Activated CD8-positive, alpha-beta memory T cell treated with anti-CD3 and anti-CD28 coated beads, Interleukin-2, amount 50 U/mL, for 24 hours (primary cell): ENCODE data around the gene GPR45.
"Not testable (repeated sequence)": the region's sequence is repeated elsewhere in the genome, so short reads cannot be mapped to it uniquely, and the experiment has no call there.

Experiments used
- DNase-seq: peaks from one replicate; pipeline ENCODE4 v3.0.0-alpha.2; 2020; ENCODE audit errors: extremely low read depth

GPR45 gene, protein sequence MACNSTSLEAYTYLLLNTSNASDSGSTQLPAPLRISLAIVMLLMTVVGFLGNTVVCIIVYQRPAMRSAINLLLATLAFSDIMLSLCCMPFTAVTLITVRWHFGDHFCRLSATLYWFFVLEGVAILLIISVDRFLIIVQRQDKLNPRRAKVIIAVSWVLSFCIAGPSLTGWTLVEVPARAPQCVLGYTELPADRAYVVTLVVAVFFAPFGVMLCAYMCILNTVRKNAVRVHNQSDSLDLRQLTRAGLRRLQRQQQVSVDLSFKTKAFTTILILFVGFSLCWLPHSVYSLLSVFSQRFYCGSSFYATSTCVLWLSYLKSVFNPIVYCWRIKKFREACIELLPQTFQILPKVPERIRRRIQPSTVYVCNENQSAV

DNA sequence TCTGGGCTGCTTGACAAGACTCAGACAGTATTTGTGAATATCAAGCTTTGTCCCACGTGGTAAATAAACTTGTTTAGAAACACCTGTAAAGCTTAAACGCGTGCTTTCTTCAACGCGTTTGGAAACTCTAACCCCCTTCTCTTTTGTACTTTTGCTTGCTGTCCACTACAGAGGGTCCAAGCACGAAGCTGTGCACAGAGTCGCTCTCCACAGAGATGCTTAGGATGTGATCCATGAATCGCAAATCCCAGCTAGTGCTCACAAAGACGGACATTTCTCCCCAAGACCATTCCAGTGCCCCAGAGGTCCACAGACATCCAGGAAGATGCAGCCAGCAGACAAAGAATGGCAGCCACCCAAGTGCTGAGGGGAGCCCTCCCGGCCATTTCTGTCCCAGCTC, at the start of gene GPR45:
Gene GPR45 (plus strand): TSS at position 301 of the 400 bp plus-strand sequence. CDS start 116 bp downstream, outside the sequence.
- DNase-seq = no peak

DNA sequence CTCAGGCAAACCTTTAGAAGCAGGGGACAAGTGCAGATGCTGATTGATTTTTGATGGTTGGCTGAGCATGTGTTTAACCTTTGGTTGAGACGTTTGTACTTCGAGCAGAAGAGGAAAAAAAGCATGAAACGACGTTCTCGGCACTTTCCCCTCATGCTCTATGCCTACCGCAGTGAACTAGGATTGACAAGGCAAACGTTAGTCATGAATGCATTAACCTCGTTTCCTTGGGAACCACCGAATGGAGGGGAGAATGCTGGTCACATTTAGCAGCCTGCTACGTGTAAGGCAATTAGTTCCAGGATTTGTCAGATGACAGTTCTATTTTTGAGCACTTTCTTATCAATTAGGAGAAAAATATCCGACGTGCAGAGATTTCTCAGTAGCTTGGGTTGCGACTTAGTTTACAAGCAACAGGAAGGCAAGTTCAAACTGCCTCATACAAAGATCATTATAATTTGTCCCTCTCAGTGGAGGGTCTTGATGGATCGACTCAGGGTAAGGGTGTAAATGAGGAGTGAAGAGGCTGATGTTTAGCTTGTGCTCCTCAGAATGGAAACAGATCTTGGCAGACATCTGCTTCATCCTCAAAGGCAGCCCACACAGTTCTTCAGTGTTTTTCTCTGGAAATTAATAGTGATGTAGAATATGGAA, 47.4 kb upstream of the GPR45 start:
- no peak for DNase-seq

DNA sequence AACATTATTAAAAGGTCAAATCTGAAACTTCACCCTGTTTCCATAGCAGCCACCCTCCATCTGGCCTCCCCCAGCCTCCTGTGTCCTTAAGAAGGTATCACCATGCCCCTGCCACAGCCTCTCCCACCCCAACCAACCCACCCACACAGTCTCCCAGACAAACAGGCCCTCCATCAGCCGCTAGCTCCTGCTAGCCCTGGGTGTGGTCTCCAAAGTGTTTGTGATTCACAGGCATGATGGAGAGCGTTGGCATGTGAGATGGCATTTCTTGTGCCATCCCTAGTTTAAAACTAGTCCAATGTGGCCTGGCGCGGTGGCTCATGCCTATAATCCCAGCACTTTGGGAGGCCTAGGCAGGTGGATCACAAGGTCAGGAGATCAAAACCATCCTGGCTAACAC, 44.9 kb upstream of the GPR45 start:
- no peak for DNase-seq

DNA sequence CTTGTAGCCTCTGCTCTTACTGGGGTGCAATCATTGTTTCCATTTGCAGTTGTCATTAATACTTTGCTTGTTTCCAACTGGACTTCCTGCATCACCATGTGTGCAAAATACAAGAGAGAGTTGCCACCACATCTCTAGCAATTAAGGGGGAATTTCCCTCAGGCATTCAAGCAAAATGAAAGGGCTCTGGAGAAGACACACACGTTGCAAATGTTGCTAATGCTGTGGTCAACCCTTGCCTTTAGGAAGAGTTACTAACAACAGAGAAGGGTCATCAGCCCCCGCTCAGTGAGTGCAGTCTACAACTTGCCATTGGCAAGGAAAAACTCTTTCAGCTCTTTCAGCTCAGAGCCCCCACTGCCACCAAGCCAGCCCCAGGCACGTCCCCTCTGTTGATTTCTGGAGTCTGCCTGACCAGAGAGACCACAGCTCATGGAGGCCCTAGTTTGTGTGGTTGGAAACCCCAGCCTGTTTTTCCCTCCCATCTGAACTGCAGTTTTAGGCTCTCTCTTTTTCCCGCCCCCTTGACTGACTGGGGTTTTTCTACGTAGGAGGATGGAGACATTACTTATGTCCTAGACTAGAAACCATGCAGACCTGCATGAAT, 25.9 kb upstream of the GPR45 start:
- no peak for DNase-seq

DNA sequence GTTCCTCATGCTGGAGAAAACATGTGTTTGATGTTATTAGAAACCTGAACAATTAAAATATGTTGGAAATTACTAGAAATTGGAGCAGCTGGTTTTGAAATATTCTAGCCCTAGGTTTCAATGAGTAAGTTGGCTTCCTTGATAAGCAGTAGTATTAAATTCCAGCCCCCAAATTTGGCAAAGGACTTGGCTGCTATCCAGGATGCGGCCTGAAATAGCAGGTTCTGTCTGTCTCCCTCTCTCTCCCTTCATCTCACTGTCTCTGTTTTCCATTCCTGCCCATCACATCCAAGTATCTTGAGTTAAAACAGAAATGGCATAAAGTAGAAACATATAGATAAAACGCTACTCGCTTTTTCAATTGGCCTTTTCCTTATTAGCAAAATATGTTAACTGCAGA, 20.9 kb upstream of the GPR45 start:
- DNase-seq = no peak

DNA sequence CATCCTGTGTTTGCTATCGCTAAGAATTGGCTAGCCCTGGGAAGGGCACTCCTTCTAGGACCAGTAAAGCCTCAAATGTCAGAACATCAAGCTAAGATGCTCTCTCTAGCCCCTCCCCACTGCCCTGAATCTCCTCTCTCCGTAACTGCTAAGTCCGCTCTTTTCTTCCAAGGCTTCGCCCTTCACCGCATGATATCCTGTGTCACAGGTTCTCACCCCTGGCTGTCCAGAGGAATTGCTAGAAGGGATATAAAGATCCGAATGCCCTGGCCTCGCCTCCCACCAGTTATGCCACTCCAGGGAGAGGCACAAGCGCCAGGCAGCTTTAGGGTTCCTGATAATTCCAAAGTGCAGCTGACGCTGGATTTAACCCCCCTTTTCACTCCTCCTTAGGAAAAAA, 17.1 kb upstream of the GPR45 start:
- no peak for DNase-seq

DNA sequence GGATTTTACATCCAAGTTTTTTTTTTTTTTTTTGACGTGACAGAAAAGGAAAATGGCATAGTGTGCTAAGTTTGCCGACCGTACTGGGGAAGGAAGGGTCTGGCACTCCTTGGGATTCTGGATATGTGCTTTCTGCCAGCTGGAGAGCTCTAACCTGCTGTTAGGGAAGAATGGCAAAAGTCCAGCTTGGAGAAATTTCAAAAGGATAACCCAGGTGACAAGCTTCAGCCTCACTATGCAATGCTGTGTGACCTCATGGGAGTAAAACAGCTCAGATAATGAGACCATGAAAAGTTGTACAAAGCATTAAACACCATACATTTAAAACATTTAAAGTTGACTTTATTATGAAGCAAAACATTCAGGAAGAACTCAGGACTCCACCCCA, 10.3 kb upstream of the GPR45 start:
- no peak for DNase-seq

DNA sequence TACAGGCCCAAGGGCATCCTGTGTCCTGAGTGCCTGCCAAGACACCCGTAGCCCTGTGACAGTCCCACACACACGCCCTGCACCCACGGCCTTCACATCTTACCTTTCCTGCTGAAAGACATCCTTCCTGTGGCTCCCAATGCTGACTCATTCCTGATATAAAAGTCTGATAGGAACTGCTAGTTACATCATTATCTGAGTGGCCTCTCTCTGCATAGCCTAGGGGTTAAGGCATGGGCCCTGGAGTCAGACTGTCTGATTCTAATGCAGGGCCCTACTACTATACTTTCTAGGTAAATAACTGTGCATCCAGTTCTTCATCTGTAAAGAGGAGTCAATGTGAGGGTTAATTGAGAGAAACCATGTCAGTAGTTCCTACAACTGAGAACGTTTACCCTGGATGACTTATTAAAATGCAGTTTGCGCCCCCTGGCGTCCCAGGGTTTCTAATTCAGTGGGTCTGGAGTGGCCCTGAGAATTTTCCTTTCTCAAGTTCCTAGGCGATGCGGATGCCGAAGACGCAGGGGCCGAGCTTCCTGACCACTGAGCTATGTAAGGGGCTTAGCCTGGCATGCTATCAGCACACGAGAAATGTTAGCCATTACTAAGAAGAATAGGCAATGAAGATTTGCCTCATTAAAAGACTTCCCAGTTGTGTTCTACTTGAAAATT, 6.0 kb upstream of the GPR45 start:
- DNase-seq = peak; percentile 6

DNA sequence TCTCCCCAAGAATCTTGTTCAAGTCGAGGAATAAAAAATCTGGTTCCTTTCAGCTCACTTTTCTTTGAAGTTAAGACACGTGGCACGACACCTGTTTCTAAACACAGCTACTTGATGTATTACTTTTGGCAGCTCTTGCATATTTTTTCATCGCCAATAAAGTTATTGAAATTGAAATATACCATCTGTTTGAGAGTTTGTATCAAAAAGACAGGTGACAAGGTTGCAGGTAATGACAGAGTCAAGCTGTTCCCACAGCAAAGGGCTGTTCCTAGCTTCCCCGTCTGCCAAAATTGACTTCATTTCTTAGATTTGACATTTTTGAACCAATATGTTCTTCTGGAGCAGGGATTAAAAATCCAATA, 5.5 kb upstream of the GPR45 start:
- DNase-seq = no peak

DNA sequence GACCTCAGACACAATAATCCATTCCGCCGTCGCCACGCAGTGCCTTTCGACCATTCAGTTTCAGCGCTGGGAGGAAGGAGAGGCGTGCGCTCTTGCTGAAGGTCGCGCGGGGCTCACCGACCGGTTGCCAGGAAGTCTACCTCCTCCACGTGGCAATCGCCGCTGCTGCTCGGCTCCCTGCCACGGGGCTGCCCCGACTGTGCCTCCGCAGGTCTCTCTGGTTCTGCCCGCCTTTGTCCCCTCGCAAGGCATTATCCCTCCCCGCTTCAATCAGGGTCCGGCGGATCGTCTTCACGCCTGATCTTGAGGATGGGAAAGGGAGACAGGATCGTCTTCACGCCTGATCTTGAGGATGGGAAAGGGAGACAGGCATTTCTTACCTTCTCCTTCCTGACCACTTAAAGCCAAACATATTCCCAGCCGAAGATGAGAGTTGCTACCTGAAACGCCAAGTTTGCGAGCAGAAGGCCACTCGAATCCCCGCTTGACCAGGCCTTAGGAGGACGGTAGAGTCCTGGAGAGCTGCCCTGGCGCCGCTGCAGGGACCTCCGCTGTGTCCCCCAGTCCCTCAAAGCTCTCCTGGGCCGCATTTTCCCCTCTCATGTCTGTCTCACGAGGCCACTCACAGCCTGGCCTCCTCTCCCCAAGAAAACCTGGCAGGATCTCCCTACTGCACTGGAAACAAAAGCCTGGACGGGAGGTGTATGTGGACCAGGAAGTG, 4.3 kb upstream of the GPR45 start:
- DNase-seq = no peak

DNA sequence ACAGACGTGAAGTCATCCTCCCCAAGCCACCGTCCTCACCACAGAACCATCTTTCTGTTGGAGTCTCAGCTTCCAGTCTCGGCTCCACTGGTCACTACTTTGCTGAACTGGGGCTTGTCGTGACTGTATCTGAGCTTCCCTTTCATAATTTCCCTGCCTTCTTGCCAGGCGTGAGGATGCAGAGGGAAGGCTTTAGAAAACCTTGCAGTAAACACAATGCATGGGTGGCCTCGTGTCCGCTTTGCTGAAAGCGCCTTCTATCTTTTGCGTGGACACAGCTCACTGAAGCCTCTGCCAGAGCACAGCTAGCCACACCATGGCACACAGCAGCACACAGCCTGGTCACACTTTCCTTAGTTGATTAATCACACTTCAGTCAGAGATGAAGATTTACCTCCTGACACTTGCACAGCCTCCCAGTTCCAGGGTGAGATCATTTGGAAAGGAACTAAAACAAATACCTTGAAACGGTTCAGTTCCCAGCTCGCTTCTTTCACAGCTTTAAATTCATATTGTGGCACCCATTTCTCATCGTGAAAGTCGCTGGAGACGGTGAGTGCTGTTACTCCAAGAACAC, 2.8 kb upstream of the GPR45 start:
- no peak for DNase-seq

DNA sequence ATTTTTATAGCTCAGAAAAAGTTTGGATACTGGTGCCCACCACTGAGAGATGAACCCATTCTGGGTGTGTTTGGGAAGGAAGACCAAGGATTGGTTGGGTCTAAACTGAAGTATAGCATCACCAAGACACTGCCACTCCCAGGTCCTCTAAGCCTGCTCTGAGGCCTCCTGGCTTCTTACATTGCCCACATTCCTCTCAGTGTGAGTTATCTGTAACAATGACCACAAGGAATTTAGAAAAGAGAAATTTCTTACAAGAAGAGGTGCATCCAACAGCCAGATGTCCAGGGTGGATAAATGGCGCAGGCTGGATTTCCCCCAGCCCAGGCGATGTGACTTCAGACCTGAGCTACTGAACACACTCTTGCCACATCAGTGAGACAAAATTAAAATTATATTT, 1.6 kb upstream of the GPR45 start:
- no peak for DNase-seq

DNA sequence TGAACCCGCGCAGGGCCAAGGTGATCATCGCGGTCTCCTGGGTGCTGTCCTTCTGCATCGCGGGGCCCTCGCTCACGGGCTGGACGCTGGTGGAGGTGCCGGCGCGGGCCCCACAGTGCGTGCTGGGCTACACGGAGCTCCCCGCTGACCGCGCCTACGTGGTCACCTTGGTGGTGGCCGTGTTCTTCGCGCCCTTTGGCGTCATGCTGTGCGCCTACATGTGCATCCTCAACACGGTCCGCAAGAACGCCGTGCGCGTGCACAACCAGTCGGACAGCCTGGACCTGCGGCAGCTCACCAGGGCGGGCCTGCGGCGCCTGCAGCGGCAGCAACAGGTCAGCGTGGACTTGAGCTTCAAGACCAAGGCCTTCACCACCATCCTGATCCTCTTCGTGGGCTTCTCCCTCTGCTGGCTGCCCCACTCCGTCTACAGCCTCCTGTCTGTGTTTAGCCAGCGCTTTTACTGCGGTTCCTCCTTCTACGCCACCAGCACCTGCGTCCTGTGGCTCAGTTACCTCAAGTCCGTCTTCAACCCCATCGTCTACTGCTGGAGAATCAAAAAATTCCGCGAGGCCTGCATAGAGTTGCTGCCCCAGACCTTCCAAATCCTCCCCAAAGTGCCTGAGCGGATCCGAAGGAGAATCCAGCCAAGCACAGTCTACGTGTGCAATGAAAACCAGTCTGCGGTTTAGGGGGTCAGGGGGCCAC, 897 bp downstream of the GPR45 start:
- DNase-seq = no peak

DNA sequence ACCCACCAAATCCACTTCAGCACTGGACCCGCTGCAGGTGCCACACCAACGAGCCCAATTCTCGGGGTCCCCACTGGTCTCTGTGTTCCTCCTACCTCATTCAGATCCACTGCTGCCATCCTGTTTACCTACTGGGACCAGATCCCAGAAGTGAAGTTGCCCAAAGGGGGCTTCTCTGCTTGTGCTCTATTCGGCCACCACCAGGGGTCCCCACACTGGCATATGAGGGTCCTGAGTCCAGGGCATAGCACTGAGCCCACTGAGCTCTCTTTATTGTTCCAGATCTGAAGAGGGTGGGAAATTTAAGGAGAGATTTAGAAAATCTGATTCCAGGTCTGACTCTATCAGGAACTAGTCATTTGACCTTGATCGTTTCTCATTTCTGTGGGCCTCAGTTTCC, 2.4 kb downstream of the GPR45 start:
- no peak for DNase-seq

DNA sequence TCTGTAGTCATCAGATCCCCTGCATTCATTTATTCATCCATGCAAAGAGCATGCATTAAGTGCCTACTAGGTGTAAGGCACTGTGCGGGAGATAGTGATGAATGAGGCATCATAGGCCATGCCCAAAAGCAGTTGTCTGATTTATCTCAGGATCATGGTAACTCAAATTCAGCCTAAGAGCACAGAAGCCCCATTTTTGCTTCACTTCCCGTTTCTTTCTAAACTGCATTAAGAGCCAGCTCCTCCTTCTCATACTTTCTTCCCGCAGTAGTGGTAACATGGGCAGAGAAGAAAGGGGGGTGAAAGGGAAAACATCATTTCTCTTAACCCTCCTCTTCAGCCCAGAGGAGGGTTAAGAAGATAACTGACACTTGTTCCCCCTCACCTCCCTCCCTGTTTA, 2.9 kb downstream of the GPR45 start:
- no peak for DNase-seq

DNA sequence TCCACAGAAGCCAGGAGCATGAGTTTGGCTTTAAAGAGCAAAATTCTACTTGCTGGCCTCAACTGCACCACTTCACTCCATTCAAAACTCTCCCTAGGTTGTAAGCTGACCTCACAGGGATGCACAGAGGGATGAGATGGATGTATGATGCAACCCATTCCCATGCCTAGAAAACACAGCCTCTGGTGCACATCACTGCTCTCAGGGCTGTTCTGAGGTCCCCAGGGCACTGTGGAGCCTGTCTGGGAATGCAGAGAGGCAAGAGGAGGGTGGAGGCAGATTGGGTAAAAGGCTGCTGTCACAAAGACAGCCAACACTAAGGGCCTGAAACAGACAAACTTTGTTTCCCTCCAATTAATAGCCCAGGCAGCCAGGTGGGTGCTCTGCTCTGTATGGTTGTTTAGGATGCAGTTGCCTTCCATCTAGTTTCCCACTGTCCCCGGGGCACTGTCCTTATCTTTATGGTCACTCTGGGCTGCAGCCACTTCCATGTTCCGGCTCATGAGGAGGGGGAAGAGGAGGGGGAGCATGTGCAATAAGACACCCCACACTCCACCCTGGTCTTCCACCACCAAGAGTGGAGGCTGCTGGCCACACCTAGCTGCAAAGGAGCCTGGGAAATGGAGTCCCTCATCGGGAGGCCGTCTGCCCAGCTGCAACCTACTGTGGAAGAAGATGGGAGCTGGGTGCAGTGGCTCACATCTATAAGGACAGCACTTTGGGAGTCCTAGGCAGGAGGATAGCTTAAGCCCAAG, 7.0 kb downstream of the GPR45 start:
- no peak for DNase-seq

DNA sequence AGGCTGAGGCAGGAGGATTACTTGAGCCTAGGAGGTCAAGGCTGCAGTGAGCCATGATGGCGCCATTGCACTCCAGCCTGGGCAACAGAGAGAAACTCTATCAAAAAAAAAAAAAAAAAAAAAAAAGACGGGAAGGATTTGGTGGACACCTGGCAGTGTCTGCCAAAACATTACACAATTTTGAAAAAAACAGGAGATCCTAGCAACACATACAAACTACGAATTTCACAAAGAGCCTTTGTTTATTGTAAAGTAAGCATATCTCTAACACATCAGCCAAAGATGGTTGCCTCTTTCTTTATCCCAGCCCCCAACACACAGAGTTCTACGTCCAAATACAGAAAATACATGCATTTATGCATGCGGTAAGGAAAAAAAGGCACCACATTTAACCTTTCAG, 7.6 kb downstream of the GPR45 start:
- no peak for DNase-seq

DNA sequence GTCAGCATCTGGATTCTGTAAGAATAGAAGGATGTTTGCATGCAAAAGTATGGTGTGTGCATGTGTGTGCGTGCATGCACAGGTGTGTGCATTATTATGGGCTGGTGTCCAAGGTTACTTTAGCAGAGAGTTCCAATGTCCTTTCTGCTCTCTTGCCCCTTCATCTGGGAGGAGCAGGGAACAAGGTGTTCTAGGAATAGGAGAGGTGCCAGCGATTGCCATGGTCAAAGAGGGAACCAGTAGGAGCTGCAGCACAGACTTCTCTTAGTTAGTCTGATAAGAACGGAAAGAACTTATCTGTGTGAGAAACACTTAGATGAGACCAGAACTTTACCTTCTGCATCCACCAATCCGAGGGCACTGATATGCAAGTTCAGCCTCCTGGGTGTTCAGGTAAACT, 8.3 kb downstream of the GPR45 start:
- DNase-seq = no peak

DNA sequence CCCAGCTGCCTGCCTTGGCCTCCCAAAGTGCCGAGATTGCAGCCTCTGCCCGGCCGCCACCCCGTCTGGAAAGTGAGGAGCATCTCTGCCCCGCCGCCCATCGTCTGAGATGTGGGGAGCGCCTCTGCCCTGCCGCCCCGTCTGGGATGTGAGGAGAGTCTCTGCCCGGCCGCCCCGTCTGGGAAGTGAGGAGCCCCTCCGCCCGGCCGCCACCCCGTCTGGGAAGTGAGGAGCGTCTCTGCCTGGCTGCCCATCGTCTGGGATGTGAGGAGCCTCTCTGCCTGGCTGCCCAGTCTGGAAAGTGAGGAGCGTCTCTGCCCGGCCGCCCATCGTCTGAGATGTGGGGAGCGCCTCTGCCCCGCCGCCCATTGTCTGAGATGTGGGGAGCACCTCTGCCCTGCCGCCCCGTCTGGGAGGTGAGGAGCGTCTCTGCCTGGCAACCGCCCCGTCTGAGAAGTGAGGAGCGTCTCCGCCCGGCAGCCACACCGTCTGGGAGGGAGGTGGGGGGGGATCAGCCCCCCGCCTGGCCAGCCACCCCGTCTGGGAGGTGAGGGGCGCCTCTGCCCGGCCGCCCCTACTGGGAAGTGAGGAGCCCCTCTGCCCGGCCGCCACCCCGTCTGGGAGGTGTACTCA, 9.6 kb downstream of the GPR45 start:
- not testable (repeated sequence) for DNase-seq

DNA sequence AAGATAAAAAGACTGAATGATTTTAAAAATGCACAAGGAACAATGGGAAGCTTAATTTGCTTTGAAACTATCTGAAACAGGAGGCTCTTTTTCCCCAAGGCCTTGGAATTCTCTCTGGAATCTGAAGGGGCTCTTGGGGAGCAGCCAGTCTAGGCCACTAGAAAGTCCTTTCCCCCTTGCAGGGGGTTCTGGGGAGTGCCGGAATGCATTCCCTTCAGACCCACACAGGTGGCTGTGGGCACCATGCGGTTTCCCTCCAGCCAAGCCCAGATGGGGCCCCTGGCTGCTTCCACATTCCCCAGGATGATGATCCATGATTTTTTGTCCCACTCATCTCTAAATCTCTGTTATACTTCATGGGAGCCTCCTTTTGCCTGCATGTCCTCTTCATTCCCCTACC, 10.7 kb downstream of the GPR45 start:
- no peak for DNase-seq
